Activated CD4-positive, alpha-beta T cell treated with anti-CD3 and anti-CD28 coated beads for 1 hour (primary cell): ENCODE results near the gene FPGT.
"Not testable (repeated sequence)": the region's sequence is repeated elsewhere in the genome, so short reads cannot be mapped to it uniquely, and the experiment has no call there.

Experiments
- DNase-seq: peaks from one replicate; pipeline ENCODE4 v3.0.0-alpha.2; 2020

FPGT gene

DNA sequence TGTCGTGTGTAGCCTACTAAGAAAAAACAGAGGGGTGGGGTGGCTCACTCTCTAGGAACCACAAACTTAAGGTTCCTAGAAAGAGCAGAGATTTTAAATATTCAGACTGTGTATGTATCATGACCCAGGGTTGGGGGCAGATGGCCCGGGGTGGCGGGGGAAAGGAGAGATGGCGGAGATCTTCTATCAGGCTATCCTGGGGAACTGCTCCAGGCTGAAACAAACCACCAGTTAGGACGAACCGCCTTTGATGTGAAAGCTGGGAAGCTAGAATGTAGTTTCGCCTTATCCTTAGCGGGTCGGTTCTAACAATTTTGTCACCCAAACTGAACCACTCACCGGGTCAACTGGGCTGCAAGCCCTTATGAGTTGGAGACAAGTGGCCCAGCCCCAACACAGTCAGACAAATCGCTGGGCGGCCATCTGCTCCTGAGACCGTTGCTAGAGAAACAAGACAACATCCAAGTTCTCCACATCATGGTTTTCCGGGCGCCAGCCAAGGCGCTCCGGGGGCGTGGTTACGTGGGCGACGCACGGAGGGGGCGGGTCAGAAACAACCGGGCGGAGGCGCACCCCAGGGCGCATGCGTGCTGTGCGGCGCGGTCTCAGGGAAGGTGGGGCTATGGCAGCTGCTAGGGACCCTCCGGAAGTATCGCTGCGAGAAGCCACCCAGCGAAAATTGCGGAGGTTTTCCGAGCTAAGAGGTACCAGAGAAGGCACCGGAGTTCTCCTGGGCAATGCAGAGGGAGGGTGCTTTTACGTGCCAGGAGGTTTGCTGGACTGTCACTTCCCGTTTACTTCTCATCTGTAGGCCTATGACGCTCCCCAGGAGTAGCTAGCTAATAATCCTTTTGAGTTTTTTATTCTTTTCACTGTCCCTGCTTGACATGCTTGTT is at the start of gene FPGT, which contains the start of gene LRRIQ3:
FPGT (plus strand) TSS at position 586 of the 896 bp plus-strand sequence; CDS start at position 623, 37 bp downstream.
LRRIQ3 (minus strand) TSS at position 520 of the 896 bp plus-strand sequence. CDS start 14,492 bp downstream, outside the sequence.
- peak; percentile 92 for DNase-seq

DNA sequence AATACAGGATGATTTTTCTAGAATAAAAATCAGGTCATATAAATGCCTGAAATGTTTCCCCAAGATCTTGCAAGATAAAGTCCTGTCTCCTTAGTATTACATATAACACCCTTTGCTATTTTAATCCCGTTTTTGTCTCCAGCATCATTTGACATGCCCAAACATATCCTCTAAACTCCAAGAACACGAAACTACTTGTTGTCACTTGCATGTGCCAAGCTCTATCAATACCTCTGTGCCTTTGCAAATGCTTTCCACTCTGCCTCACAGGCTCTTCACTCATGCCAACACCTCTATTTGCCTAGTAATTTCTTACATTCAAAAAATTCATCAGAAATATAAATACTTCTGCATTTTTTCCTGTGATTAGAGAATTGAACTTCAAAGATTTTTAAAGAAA is 38.0 kb upstream of the FPGT start:
- no peak for DNase-seq

DNA sequence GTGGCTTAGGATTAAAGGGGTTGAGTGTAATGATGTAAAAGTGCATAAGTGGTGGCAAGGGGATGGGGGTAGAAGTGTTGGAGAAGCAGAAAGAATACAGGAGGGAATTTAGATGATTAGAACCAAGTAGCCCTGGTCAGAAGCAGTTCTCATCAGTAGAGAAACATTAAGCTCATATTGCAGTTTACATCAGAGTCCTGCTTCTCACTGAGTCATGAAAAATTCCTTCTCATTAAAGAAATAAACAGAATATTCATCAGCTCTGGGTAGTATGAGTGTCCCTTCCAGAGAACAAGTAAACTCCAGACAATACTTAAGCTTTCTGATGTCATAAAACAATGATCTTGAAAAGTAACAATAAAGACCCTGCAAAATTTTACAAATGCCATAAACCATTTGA is 36.5 kb upstream of the FPGT start:
- no peak for DNase-seq

DNA sequence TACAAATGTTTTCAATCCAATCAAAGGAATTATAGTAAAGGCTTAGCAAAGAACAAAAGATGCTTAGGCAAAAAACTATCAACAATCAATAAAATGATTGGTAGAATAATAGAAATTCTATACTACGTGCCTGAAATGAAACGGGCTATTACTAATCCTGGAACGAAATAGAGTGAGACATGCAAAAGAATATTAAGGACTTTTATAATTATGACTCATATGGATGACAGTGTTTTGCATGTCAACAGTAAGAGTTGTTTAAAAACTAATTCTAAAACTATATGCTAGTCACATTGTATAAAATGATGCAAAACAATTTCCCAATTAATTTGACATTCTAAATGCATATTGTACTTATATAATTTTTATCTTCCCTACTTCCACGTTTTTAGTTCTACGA is 35.7 kb upstream of the FPGT start:
- DNase-seq: no peak

DNA sequence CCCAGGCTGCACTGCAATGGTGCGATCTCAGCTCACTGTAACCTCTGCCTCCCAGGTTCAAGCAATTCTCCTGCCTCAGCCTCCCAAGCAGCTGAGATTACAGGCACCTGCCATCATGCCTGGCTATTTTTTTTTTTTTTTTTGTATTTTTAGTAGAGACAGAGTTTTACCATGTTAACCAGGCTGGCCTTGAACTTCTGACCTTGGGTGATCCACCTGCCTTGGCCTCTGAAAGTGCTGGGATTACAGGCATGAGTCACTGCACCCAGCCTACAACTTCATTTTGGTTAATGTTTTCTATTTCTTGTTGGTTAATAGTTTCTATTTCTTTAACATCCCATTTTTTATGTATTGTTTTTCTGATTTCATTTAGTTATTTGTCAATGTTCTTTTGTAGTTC is 23.6 kb upstream of the FPGT start:
- DNase-seq: not testable (repeated sequence)

DNA sequence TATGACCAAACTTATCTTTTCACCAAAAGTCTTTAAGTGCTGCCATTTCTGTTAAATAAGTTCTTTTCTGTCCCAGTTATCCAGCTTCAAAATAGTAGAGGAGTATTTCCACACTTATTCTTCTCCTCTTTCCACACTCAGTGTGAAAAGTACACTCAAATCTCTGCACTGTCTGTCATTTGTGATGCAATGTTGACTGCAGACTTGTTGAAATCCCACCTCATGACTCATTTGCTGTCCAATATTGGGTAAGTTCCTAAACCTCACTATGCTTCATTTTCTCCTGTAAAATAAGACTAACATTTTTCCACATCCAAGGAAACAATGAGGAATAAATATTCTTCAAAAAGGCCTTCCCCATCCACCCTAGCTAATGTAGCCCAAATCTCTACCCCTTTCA is 17.6 kb upstream of the FPGT start:
- no peak for DNase-seq

DNA sequence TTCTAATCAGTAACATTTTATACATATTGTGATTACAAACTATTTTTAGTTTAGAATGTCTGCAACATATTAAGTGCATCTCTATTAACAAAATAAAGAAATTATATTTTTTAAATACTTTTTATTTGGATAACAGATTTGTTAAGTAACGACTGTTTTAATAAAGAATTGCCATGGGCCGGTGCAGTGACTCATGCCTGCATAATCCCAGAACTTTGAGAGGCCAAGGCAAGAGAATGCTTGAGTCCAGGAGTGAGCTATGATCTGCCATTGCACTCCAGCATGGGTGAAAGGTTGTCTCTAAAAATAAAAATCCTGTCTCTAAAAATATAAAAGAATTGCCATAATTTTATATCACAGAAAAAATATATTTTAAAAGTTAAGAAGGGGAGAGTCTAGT is 4.1 kb upstream of the FPGT start:
- DNase-seq: no peak

DNA sequence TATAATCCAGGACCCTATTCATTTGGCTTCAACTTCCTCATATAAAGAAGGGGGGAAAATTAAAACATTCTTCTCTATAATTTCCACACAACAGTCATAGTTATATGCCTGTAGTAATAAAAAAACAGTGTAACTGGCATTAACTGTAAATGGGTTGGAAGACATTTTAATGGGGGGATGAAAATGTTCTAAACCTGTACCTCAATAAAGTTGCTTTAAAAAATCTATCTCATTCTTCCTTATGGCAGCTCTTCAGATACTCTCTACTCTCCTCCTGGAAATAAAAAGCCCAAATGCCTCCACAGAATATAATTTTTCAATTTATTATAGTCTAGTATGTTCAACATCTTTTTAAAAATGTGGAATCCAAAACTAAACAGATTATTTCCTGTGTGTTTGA is 2.7 kb upstream of the FPGT start:
- no peak for DNase-seq

DNA sequence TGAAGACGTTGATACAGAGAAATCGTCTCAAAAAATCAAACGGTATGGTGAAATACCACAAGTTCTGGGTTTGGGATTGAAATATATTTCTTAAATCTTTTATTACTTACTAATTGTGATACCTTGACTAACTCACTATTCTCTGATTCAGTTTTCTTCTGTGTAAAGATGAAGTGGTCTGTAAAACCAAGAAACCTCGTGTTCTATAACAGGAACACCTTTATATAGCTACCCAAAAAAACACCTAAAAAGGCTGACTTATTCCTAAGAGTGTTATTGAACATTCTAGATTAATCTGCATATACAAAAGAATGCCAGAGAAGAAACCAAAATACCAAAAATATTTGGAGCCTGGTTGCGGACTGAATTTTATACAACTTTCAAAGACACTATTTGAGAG is 787 bp upstream of the FPGT start:
- no peak for DNase-seq

DNA sequence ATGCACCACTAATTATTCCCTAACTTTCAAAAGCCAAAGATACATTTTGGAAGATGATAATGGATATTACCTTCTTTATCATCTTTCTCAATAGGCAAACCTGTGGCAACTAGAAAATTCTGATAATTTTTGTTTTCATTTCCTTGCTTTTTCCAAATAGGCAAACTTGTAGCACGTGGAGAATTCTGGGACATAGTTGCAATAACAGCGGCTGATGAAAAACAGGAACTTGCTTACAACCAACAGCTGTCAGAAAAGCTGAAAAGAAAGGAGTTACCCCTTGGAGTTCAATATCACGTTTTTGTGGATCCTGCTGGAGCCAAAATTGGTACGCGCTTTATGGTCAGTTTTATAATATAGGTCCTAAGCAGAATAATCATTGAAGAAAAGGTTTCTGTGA is 1.5 kb downstream of the FPGT start:
- DNase-seq: no peak

DNA sequence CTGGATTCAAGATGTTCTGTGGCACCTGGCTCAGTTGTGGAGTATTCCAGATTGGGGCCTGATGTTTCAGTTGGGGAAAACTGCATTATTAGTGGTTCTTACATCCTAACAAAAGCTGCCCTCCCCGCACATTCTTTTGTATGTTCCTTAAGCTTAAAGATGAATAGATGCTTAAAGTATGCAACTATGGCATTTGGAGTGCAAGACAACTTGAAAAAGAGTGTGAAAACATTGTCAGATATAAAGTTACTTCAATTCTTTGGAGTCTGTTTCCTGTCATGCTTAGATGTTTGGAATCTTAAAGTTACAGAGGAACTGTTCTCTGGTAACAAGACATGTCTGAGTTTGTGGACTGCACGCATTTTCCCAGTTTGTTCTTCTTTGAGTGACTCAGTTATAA is 7.2 kb downstream of the FPGT start:
- no peak for DNase-seq

DNA sequence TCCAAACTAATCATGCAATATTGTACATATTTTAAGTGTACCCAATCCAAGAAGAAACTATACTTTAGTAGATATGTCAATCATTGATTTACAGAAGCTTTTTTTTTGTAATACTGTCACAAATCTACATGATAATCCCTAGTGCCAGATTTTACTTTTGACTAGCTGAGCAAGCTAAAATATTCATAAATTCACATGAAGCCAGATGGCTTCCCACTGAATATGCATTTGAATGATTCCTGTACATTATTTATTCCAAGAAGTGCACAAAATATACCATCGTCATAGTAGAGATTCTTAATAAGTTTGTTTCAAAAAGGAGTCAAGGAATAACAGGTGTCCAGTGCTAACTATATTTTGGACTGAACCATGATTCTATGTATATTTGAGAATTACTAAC is 17.2 kb downstream of the FPGT start:
- DNase-seq: no peak

DNA sequence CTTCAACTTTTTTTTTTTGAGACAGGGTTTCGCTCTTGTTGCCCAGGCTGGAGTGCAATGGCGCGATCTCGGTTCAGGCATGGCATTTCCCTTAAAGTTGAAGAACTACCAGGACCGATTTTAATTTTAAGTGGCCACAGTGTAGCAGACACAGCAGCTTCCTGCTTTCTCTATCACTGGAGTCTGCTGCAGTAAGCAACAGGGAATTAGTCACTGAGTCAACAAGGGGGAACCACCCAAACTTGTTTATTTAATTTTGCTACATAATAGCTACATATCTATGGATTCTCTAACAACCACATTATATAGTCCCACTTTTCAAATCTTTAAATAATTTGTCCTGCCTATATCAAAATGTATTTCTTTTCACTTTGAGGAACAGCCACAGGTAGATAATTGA is 24.7 kb downstream of the FPGT start:
- DNase-seq: no peak

DNA sequence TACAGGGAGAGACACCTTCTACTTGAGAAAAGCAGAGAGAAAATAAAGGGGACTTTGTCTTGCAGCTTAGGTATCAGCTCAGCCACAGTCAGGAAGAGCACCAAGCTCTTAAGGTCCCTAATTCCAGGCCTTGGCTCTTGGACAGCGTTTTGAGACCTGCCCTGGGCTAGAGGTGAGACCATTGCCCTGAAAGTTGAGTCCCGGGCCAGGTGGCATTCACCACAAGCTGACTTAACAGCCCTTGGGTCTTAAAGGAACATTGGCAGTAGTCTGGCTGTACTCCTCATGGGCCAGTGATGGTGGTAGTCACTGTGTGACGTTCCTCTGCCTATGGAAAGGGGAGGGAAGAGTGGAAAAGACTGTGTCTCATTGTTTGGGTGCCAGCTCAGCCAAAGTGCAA is 25.4 kb downstream of the FPGT start:
- no peak for DNase-seq

DNA sequence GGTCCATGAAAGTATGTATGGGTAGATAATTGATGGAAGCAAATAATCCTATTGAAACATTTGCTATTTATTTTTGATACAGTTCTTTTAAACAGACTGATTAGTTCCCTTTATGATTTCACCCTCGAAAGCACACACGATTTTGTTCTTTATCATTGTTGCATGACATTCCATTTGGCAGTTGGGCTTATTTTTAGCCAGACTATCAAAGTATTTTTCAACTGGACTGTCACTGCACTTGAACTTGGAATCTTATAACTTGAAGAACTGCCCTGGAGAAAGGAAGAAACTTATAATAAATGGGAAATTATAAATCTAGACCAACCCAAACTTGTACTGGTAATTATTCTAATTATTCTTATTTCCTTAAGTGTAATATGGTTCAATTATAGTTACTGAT is 37.1 kb downstream of the FPGT start, which contains the start of gene TNNI3K:
TNNI3K (plus strand) TSS at position 235 of the 400 bp plus-strand sequence; CDS start at position 300, 65 bp downstream.
- no peak for DNase-seq

DNA sequence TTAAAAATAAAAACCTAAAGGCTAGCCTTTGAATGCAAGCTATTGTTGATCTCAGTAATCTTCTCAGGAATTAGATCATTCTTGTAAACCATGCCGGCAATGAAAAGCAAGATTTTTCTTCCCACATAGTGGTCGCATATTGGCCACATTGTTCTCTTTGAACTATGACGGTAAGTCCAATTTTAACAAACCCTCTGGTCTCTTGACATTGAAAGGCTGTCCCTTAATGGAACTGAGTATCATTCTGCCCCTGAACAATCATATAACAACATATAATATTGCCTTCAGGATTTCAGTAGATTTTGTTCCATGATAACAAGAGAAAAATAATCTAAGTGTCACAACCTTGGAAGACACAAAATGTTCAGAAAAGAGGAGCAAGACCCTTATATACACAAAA is 38.4 kb downstream of the FPGT start:
- no peak for DNase-seq

DNA sequence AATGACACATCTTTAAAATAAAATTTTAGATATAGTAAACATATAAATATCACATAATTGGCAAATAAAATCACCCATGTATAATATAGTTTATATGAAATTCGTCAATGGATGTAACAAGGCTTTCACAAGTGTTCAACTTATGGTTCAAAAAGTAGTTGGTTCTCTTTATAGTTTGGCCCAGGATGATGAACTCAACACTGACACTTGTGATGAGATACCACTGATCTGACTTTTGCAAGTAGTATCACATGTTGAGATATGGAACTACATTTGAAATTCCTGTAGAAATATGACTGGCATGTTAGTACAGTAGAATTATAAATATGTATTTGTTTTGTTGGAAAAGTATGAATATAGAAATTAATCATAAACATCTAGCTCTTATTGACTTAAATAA is 39.0 kb downstream of the FPGT start:
- no peak for DNase-seq

DNA sequence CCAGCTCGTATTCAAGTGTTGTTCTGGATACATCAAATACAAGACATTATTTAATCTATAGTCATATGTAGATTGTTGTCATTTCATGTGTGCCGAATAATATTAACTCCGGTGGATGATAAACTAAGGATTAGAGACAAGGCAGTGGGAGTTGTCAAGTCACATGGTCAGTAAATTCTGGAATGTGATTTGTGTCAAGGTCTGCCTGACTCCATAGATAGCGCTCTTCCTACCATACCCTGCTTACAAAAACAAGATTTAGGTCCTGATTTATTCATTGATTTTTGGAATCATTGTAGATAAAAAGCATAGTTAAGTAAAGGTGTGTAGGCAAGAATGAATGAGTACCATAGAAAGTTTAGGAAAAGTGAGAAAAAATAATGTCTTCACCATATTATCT is 39.7 kb downstream of the FPGT start:
- DNase-seq: no peak

DNA sequence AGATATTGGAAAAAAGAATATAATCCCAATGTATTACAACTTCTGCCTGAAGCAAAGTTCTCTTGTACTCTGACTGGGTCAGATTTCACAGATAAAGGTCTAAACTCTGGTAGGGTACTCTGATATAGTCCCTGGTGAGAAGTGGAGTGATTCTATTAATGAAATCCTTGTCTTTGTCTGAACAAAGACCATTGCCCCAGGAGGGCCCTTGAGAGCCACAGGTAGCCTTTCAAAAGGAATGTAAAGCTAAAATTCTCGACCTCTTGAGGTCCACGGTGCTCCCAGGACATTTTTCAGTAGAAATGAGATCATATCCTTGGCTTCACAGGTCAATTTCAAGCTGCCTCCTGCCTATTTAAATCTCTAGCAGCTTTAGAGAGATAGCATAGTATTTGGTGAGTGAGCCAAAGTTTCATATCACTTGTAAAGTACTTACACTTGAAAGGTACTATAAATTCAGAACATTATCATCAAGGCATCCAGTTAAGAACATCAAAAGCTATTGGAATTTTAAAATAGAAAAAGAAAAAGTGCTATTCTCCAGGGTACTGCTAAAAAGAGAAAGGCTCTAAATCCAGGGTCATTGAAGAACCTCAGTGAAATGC is 47.2 kb downstream of the FPGT start:
- DNase-seq: no peak

DNA sequence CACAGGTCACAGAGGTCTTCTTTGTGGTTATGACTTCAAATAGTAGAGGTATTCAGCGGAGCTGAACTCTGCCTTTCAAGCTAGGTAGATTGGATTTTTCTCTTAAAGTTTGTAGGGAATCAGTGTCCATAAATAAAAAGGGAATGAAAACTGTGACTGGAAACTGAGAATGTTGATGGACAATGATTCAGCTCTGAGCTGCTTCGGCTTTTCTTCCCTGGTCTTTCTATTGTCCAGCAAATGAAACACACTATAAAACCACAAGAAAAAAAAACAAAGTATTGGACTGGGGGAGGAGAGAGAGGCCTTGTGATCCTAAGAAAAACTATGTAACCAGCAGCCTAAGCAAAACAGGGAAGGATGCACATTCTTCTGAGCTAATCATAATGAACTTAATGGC is 48.3 kb downstream of the FPGT start:
- no peak for DNase-seq

DNA sequence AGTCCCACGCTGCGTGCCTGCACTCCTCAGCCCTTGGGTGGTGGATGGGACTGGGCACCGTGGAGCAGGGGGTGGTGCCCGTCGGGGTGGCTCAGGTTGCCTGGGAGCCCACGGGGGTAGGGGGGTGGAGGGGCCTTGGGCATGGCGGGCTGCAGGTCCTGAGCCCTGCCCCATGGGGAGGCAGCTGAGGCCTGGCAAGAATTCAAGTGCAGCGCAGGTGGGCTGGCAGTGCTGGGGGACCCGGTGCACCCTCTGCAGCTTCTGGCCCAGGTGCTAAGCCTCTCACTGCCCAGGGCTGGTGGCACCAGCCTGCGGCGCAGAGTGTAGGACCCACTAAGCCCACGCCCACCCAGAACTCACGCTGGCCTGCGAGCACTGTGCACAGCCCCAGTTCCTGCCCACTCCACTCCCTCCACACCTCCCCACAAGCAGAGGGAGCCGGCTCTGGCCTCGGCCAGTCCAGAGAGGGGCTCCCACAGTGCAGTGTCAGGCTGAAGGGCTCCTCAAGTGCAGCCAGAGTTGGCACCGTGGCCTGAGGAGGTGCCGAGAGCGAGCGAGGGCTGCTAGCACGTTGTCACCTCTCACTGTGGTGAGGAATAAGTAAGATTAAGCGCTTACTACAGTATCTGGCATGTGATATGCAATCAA is 50.0 kb downstream of the FPGT start:
- DNase-seq: no peak

DNA sequence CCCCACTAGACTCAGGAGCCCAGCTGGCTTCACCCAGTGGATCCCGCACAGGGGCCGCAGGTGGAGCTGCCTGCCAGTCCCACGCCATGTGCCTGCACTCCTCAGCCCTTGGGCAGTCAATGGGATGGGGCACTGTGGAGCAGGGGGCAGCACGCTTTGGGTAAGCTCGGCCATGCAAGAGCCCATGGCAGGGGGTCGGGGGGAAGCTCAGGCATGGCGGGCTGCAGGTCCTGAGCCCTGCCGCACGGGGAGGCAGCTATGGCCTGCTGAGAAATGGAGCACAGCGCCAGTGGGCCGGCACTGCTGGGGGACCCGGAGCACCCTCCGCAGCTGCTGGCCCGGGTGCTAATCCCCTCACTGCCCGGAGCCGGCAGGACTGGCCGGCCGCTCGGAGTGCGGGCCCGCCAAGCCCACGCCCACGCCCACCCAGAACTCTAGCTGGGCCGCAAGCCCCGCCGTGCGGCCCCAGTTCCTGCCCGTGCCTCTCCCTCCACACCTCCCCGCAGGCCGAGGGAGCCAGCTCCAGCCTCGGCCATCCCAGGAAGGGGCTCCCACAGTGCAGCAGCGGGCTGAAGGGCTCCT is 55.3 kb downstream of the FPGT start:
- not testable (repeated sequence) for DNase-seq
